SKM-1 (cell line): Measurements from ENCODE around the gene TNFRSF6B.

Source experiments
- DNase-seq: peaks from one replicate; lab custom pipeline; 2025; ENCODE audit not compliant: unreplicated experiment; lab: John Stamatoyannopoulos, UW

TNFRSF6B gene

DNA sequence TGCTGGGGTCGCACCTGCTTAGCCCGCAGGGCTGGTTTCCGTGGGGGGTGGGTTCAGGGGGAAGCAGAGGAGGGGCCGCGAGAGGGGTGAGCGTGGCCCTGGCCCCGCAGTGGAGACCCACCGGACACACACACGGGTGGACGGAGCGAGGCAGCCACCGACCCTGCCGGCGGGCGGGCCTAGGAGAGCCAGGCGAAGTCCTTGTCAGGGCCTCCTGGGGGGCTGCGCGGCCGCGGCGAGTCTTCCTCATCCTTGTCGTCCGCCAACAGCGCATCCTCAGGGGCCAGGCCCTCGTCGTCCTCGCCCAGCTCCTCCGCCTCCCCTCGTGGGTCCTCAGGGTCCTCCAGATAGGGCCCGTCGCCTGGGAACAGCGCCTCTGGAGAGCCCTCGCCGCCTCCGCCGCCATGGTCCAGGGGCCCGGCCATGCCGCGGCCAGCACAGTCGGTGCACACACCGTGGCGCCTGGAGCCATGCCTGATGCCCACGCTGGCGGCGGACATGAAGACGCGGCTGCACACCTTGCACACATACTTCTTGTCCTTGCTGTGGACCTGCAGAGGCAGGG, 50.4 kb downstream of the TNFRSF6B start:
- no peak for DNase-seq

GRCh38 chr20:63747622-63748069, 51.2 kb downstream of the TNFRSF6B start:
- DNase-seq = no peak
